HG03521 (cell line): ENCODE results near the gene PRKG1.

Experiments used
- ATAC-seq: cut with Tn5 transposase; IDR thresholded peaks from one replicate; pipeline ENCODE4 v1.9.1; 2021; ENCODE audit warnings: mild to moderate bottlenecking, moderate library complexity; ENCODE audit not compliant: unreplicated experiment

PRKG1 gene

GRCh38 chr10:51074238-51075028 lies at the start of gene PRKG1:
TSS of gene PRKG1 (plus strand) at chr10:51074487.
- ATAC-seq, result no peak

GRCh38 chr10:51028420-51028819 lies 45.9 kb upstream of the PRKG1 start:
- ATAC-seq, result no peak

- ATAC-seq, result no peak
Observed at GRCh38 chr10:51029172-51029641, 45.1 kb upstream of the PRKG1 start.

GRCh38 chr10:51030480-51030879 lies 43.8 kb upstream of the PRKG1 start:
- no peak for ATAC-seq

- no peak for ATAC-seq
Observed at GRCh38 chr10:51031950-51032349, 42.3 kb upstream of the PRKG1 start.

GRCh38 chr10:51034769-51035168 lies 39.5 kb upstream of the PRKG1 start:
- no peak for ATAC-seq

- no peak for ATAC-seq
Observed at GRCh38 chr10:51035344-51035743, 38.9 kb upstream of the PRKG1 start.

GRCh38 chr10:51045871-51046270 lies 28.4 kb upstream of the PRKG1 start:
- ATAC-seq, result no peak

- ATAC-seq, result no peak
Observed at GRCh38 chr10:51046654-51047053, 27.6 kb upstream of the PRKG1 start.

GRCh38 chr10:51047857-51048256 lies 26.4 kb upstream of the PRKG1 start:
- no peak for ATAC-seq

- ATAC-seq, result no peak
Observed at GRCh38 chr10:51048792-51049191, 25.5 kb upstream of the PRKG1 start.

GRCh38 chr10:51052163-51052562 lies 22.1 kb upstream of the PRKG1 start:
- no peak for ATAC-seq

GRCh38 chr10:51057925-51058324 lies 16.4 kb upstream of the PRKG1 start:
- no peak for ATAC-seq

GRCh38 chr10:51063166-51063565 lies 11.1 kb upstream of the PRKG1 start:
- no peak for ATAC-seq

GRCh38 chr10:51063659-51064535 lies 10.4 kb upstream of the PRKG1 start:
- no peak for ATAC-seq

GRCh38 chr10:51066231-51066630 lies 8.1 kb upstream of the PRKG1 start:
- ATAC-seq, result no peak

GRCh38 chr10:51072210-51072609 lies 2.1 kb upstream of the PRKG1 start:
- no peak for ATAC-seq

- ATAC-seq, result no peak
Observed at GRCh38 chr10:51072921-51073434, 1.3 kb upstream of the PRKG1 start.

GRCh38 chr10:51073453-51074237 lies 642 bp upstream of the PRKG1 start:
- ATAC-seq, result no peak

GRCh38 chr10:51075043-51075872 lies 971 bp downstream of the PRKG1 start:
- no peak for ATAC-seq
